GM18907 (cell line): ENCODE measurements around the gene TIMM50.

Experiments
- ATAC-seq: cut with Tn5 transposase; IDR thresholded peaks from one replicate; pipeline ENCODE4 v1.9.1; 2021; ENCODE audit warnings: mild to moderate bottlenecking, moderate library complexity; ENCODE audit not compliant: unreplicated experiment

The TIMM50 gene

GRCh38 chr19:39498798-39499642, 18.4 kb downstream of the TIMM50 start, which contains the start of gene DLL3:
TSS of gene DLL3 (plus strand) at chr19:39498947. CDS start at chr19:39498975, 28 bp downstream.
- no peak for ATAC-seq

DNA sequence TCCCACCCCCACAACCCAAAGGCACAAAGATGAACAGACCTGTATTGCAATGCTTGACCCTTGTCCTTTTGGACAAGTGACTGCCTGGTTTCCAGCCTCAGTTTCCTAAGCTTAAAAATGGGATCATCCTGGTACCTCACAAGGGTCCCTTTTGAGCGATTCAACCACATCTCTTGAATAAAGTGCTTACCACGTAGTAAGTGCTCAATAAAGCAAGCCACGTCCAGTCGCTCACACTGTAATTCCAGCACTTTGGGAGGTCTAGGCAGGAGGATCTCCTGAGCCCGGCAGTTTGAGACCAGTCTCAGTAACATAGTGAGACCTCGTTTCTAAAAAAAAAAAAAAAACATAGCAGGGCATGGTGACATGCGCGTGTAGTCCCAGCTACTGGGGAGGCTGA, 19.3 kb downstream of the TIMM50 start:
- ATAC-seq, result no peak

DNA sequence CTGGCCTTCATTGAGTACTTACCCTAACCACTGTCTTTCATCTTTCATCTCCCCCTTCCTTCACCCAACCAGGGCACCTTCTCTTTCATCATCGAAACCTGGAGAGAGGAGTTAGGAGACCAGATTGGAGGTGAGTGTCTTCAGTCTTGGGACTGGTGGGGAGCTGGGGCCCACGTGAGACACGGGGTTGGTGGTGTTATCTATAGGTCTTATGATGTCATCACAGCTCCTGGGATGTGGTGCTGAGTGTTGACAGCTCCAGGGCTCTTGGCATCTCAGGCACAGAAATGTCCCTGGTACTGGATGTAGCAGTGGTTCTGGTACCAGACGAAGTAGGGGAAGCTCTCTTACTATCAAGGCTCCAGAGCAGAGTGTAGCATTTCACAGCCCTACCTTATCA, 19.9 kb downstream of the TIMM50 start:
- no peak for ATAC-seq

GRCh38 chr19:39501340-39501739, 20.7 kb downstream of the TIMM50 start:
- ATAC-seq, result no peak

DNA sequence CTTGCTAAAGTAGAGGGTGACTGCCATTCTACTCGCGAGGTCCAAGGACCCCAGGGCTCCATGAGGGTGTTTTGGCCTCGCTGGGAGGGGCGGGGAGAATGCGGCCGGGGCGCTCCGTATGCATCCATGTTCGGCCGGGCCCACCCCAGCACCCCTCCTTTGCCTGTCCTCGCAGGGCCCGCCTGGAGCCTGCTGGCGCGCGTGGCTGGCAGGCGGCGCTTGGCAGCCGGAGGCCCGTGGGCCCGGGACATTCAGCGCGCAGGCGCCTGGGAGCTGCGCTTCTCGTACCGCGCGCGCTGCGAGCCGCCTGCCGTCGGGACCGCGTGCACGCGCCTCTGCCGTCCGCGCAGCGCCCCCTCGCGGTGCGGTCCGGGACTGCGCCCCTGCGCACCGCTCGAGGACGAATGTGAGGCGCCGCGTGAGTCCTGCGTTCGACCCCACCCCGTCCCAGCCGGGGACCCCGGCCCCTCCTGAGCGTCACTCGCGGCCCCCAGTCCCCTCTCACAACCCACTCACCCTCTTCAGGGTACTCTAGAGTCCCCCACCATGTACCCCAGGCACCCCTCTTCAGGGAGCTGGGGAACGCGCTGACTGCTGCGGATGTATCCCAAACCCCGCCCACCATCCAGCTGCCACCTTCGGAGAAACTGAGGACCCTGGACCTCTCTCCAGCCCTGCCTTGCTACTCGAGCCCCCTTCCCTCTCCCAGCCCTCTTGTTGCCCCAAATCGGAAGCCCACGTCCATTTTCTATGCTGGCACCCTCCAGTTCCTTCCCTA, 22.2 kb downstream of the TIMM50 start:
- ATAC-seq, result no peak

DNA sequence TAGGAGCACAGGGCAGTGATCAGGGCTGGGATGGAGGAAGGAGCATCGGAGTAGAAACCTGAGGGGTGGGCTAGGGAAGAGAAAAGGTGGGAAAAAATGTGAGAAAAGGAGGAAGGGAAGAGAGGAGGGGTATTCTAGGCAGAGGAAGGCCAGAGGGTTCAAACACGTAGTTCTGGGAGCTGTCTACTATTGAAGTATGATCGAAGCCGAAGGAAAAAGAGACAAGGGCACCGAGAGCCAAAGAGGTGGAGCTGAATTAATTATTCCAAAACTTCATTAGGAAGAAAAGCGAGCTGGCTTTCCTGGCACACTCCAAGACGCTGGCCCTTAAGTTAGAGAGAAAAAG, 25.9 kb downstream of the TIMM50 start:
- ATAC-seq, result no peak

DNA sequence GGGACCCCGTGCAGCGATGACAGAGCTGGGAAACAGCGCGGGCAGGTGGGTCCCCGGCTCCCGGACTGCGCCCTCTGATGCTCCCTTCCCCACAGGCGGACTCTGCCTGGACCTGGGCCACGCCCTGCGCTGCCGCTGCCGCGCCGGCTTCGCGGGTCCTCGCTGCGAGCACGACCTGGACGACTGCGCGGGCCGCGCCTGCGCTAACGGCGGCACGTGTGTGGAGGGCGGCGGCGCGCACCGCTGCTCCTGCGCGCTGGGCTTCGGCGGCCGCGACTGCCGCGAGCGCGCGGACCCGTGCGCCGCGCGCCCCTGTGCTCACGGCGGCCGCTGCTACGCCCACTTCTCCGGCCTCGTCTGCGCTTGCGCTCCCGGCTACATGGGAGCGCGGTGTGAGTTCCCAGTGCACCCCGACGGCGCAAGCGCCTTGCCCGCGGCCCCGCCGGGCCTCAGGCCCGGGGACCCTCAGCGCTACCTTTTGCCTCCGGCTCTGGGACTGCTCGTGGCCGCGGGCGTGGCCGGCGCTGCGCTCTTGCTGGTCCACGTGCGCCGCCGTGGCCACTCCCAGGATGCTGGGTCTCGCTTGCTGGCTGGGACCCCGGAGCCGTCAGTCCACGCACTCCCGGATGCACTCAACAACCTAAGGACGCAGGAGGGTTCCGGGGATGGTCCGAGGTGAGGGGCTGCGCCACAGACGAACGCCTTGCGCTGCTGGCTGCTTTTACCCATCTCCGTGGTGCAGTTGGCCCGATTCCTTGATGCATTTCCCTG, 26.5 kb downstream of the TIMM50 start:
- peak; percentile 50 for ATAC-seq

GRCh38 chr19:39507715-39508364, 27.2 kb downstream of the TIMM50 start:
- no peak for ATAC-seq

DNA sequence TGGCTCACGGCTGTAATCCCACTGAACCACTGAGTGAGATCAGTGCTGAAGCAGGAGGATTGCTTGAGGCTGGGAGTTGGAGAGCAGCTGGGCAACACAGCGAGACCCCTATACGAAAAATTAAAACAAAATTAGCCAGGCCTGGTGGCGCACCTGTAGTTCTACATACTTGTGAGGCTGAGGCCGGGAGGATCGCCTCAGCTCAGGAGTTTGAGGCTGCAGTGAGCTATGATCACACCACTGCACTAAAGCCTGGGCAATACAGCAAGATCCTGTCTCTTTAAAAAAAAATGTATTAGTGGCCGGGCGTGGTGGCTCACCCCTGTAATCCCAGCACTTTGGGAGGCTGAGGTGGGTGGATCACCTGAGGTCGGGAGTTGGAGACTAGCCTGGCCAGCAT, 28.0 kb downstream of the TIMM50 start:
- no peak for ATAC-seq

GRCh38 chr19:39509233-39509632, 28.6 kb downstream of the TIMM50 start:
- no peak for ATAC-seq

- no peak for ATAC-seq
These were observed 32.4 kb downstream of the TIMM50 start for GRCh38 chr19:39512988-39513387.

- ATAC-seq, result no peak
These were observed 34.4 kb downstream of the TIMM50 start, which contains the start of gene SELENOV for GRCh38 chr19:39514840-39515550. TSS of gene SELENOV (plus strand) at chr19:39515139. CDS start at chr19:39515213, 74 bp downstream.

DNA sequence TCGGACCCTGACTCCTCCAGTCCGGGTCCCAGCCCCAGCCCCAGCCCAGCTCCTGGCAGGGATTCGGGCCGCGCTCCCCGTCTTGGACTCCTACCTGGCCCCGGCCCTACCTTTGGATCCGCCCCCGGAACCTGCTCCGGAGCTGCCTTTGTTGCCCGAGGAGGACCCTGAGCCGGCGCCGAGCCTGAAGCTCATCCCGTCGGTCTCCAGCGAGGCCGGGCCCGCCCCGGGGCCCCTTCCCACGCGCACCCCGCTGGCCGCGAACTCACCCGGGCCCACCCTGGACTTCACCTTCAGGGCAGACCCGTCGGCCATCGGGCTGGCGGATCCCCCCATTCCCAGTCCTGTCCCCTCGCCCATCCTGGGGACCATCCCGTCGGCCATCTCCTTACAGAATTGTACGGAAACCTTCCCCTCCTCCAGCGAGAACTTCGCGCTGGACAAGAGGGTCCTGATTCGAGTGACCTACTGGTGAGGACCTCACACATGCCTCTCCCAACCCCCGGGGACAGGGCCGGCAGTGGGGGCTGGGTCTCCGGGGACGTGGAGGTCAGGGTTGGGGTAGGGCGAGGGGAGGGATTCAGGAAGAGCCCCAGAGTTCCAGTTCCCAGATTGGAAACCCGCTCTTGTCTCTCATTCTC, 35.0 kb downstream of the TIMM50 start:
- no peak for ATAC-seq

DNA sequence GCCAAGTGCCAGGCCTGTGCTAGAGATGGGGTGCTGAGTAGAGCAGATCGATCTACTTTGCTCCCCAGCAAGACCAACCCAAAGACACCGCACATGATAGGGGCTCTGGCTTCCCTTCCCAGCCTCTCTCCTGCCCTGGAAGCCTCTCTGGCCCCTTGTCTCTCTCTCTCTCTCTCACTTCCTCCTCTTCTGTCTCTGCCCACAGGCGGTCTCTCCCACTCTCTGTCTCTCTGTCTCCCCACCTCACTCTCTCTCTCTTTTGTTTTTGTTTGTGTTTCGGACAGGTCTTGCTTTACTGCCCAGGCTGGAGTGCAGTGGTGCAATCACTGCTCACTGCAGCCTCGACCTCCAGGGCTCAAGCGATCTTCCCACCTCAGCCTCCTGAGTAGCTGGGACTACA, 35.6 kb downstream of the TIMM50 start:
- ATAC-seq, result no peak

GRCh38 chr19:39517432-39517831, 36.8 kb downstream of the TIMM50 start:
- no peak for ATAC-seq

- ATAC-seq, result no peak
These were observed 37.8 kb downstream of the TIMM50 start for GRCh38 chr19:39518458-39518857.

GRCh38 chr19:39518975-39519374, 38.3 kb downstream of the TIMM50 start:
- no peak for ATAC-seq

DNA sequence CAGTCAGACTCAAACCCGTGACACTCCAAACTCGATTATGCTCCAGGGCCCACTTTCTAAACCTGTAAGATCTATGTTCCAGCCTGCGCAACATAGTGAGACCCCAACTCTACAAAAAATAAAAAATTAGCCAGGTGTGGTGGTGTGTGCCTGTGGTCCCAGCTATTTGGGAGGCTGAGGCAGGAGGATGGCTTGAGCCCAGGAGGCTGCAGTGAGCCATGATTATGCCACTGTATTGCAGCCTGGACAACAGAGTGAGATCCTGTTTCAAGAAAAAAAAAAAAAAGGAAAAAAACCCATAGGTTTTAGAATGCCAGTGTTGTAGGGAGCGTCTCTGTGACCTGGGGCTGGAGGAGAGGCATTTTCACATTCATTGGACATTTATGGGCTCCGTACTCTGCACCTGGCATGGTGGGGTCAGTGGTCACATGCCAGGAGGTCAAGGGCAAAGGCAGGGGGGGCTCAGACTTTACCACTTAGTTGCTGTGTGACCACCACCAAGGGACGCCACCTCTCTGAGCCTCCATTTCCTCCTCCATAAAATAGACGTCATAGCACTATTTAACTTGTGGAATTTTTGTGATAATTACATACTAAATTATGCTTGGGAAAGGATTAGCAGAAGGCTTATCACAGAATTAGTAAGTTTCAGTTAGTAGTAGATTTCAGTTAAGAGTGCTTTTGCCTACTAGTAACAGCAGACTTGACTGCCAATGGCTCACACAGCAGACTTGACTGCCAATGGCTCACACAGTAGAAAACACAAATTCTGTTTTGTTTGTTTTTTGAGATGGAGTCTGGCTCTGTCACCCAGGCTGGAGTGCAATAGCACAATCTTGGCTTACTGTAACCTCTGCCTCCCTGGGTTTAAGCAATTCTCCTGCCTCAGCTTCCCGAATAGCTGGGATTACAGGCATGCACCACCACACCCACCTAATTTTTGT, 40.2 kb downstream of the TIMM50 start:
- no peak for ATAC-seq

GRCh38 chr19:39524495-39524894, 43.9 kb downstream of the TIMM50 start:
- ATAC-seq, result no peak
